Measurements from ENCODE around the gene ST7.
"Not testable (repeated sequence)": the region's sequence is repeated elsewhere in the genome, so short reads cannot be mapped to it uniquely, and the experiment has no call there.

The ST7 gene

DNA sequence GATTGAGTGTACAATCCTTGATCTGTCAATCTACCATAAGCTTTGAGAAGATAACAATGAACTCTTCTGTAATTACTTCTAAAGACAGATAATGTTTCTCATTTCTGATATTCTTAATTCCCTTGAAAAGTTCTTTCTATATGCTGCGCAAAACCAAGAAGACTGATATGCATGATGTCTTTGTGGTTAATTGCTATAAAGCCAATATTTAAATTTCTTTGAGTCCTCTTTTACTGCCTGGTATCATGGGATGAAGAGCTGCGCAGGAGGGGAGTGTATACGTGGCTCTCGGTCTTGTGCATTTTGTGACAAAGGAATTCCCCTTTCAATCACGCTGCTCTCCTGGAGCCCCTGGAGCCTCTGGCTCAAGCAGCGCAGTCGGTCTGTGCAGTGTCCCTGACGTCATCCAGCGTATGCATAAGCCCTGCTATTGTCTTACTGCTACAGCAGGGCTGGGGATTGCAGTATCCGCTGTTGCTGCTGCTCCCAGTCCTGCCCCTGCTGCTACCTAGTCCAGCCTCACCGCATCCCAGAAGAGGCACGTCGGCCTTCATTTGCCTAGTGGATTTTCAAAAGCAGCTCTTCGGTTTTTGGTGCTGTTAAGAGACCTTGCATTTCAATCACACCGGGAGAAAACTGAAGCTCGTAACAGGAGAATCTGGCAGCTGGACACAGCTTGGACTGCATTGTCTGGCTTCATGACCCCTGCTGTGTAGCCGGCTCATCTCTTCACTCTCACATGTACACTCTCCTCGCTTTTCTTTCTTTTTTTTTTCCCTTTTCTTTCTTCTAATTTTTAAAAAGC, 66.7 kb downstream of the ST7 start:
- no peak for TF ChIP-seq CTCF (IDR thresholded peaks at IDR 0.05)
- peak overlapping the region; percentile 56 to 62 for H3K27ac ChIP-seq
- DNase-seq (ENCODE audit: low spot score), result peak; percentile 78
- peak overlapping the region; percentile 62 for H3K4me3 ChIP-seq

GRCh38 chr7:117020591-117020973, 67.3 kb downstream of the ST7 start:
- peak overlapping the region; percentile 56 to 62 for H3K27ac ChIP-seq
- no peak for TF ChIP-seq CTCF (IDR thresholded peaks at IDR 0.05)
- DNase-seq (ENCODE audit: low spot score), result no peak
- H3K4me3 ChIP-seq, result peak overlapping the region; percentile 62

DNA sequence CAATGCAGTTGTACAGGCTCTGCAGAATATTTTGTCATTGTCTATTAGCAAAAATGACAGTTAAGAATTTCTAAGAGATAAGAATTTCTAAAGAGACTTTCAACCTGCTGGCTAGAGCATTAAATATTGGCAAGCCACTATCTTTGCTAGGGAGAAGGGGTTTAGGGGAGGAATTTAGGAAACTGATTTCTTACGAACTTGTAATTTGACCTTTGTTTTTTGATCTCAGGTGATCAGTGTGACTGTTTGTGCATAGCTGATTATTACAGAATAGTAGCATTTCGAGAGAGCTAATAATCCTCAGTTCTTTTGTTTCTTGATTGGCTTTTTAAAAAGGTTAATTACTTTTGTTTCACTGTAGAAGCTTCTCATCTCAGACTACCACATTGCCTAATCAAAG, 68.1 kb downstream of the ST7 start:
- Histone ChIP-seq H3K4me3 (peak overlapping the region; percentile 62), H3K27ac (peak overlapping the region; percentile 35 to 56)
- no peak for TF ChIP-seq CTCF (IDR thresholded peaks at IDR 0.05)
- no peak for DNase-seq (ENCODE audit: low spot score)

DNA sequence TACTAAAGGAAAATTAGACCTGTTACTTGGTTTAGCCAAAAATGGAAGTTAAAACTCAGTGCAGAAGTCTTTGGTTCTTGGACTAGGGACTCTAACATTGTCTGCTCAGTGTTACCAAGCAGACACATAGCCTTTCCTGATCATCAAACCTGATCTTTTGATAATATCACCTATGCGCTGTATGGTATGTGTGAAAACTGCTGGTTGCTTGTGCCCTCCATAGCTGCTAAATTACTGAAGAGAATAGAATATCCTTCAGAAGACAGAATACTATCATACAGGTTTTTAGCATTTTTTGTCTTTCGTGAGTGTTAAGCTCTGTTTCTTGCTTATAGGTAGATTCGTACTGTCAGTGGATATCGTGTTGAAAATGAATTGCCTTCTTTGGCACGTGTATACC, 68.7 kb downstream of the ST7 start:
- peak overlapping the region; percentile 62 for H3K4me3 ChIP-seq
- H3K27ac ChIP-seq, result peak overlapping the region in 1 of 2 donors; percentile 38
- DNase-seq (ENCODE audit: low spot score), result no peak
- TF ChIP-seq CTCF (IDR thresholded peaks at IDR 0.05), result no peak

GRCh38 chr7:117023325-117023854, 70.1 kb downstream of the ST7 start:
- no peak for DNase-seq (ENCODE audit: low spot score)
- no peak for TF ChIP-seq CTCF (IDR thresholded peaks at IDR 0.05)
- Histone ChIP-seq H3K4me3 (peak overlapping the region; percentile 62), H3K27ac (peak overlapping the region in 1 of 2 donors; percentile 53)

GRCh38 chr7:117024811-117025210, 71.5 kb downstream of the ST7 start:
- DNase-seq (ENCODE audit: low spot score), result no peak
- H3K4me3 ChIP-seq, result no peak overlapping the region
- TF ChIP-seq CTCF (IDR thresholded peaks at IDR 0.05), result no peak
- peak overlapping the region in 1 of 2 donors; percentile 46 for H3K27ac ChIP-seq

- Histone ChIP-seq H3K4me3 (no peak overlapping the region), H3K27ac (no peak overlapping the region)
- no peak for TF ChIP-seq CTCF (IDR thresholded peaks at IDR 0.05)
- no peak for DNase-seq (ENCODE audit: low spot score)
These were observed 72.6 kb downstream of the ST7 start for GRCh38 chr7:117025891-117026290.

- H3K4me3 ChIP-seq; DNase-seq (ENCODE audit: low spot score); H3K27ac ChIP-seq: not testable (repeated sequence)
These were observed 77.0 kb downstream of the ST7 start for GRCh38 chr7:117030346-117030745.

- not testable (repeated sequence) for H3K27ac ChIP-seq; DNase-seq (ENCODE audit: low spot score)
These were observed 77.5 kb downstream of the ST7 start for GRCh38 chr7:117030793-117031192.

More at GRCh38 chr7:117030793-117031192, 77.5 kb downstream of the ST7 start:
- not testable (repeated sequence) for H3K4me3 ChIP-seq
